Dedifferentiated amniotic fluid mesenchymal stem cell (primary cell): Measurements from ENCODE around the gene RIMS4.
A peak's percentile ranks its signal among the peaks of the same experiment; 100 is the strongest.

Experiments
- DNase-seq: peaks from one replicate; pipeline ENCODE4 v3.0.0-alpha.2; 2016; ENCODE audit errors: extremely low spot score

The RIMS4 gene

GRCh38 chr20:44720997-44721784 lies 89.2 kb downstream of the RIMS4 start:
- peak; percentile 85 for DNase-seq

GRCh38 chr20:44720621-44720996 lies 89.7 kb downstream of the RIMS4 start:
- peak; percentile 85 for DNase-seq

- no peak for DNase-seq
Observed at GRCh38 chr20:44719841-44720240, 90.5 kb downstream of the RIMS4 start.

DNA sequence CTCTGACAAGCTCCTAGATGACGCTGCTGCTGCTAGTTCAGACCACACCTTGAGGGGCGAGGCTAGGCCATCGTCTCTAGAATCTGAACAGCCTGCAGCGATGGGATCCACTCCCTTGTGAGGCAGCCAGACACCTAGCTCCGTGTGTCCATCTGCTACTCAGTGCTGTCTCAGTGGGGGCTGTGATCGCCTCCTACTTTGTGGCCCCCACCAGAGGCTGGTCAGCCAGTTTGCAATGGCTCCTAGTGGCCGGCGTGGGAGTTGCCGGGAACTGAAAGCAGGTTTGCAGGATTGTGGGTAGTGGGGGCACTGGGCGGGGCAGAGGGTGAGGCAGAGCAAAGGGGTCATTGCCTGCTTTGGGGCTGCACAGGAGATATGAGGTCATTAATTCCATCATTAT lies 92.4 kb downstream of the RIMS4 start:
- DNase-seq: no peak

- no peak for DNase-seq
Observed at GRCh38 chr20:44716309-44717106, 93.8 kb downstream of the RIMS4 start.

DNA sequence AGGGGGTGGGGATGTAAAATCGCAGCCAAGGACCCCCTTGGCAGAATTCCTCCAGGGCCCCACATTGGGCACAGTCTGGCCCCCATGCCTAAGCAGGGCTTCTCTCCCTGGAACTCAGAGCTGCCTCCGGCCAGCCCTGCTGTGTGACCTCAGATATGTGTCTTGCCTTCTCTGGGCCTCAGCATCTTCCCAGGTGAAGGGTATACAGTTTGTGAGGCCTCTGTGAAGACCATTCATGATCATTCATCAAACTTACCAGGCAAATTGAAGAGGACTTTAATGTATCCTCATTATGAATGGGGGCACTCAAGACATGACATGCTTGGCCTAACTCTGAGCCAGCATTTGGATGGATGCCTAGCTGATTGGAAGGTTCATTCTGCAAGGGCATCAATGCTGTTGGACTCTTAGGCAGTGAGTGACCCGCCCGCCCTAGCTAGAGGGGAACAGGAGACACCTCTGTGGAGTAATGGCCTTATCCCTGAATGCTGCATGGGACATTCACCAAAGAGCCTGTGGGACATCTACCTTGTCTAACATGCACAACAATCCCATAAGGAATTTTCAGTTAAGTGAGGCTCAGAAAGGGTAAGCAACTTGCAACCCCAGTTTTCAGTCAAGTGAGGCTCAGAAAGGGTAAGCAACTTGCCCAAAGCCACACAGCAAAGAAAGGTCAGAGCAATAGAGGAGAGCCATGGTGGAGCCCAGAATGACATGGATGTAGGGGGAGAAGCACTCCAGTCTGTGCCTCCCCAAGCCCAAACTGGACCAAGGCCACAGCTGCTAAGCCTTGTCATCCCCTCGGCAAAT lies 94.6 kb downstream of the RIMS4 start:
- DNase-seq: no peak

- DNase-seq: peak; percentile 56
Observed at GRCh38 chr20:44714701-44715498, 95.4 kb downstream of the RIMS4 start, which contains the start of gene CCN5. TSS of gene CCN5 (plus strand) at chr20:44715369. CDS start at chr20:44715391, 22 bp downstream.

- no peak for DNase-seq
Observed at GRCh38 chr20:44714102-44714700, 96.1 kb downstream of the RIMS4 start.

DNA sequence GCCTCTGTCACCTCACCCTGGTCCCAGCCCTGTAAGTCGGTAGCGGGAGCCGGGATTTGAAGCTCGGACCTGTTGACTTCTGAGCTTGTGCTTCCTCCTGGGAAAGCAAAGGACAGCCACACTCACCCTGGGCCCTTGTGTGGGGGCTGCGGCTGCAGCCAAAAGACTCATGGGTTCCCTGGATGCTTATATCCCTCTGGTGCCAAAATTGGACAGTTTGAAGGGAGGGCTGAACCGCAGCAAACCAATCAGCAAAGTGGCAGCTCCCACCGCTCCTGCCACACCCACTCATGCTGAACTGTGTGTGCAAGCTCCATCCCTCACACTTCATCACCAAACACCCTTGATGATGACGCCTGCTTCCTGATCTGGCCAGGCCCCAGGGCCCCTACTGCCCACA lies 99.1 kb downstream of the RIMS4 start:
- DNase-seq: no peak

DNA sequence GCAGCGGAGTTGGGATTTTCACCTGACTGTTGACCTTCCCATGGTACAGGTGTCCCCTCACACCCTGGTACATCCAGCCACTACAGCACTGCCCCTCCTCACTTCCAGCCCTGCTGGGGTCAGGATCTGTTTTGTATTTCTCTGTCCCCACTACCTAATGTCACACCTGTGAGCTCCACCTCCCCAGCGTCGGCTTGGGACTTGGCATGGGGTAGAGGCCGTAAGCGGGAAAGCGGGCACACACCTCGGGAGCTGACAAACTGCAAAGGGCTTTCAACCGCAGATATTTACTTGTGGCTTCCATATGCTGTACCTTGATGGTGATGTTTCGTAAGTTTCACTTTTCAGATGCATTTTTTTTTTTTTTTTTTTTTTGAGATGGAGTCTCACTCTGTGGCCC lies 100.5 kb downstream of the RIMS4 start:
- no peak for DNase-seq

- DNase-seq: no peak
Observed at GRCh38 chr20:44709380-44709779, 101.0 kb downstream of the RIMS4 start.

DNA sequence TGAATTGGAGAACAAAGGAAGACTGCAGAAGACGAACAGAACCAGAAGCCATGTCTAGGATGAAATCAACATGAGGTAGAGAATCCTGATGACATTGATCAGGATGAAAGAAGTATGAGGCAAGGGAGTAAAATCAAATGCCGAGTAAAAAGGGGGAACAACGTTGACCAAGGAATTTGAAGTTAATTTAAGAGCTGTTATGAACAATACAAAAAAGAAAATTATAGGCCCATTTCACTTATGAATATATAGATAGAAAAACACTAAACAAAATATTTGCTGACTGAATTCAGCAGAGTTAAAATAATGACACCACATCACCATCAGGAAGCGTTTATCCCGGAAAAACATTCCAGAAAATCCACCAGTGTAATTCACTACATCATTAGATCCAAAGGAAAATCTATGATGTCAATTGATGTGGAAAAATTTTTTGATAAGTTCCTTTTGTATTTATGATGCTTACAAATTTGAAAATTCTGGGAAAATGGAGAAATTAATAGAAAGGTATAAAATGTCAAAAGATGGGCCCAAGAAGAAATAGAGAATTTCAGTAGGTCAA lies 103.2 kb downstream of the RIMS4 start:
- DNase-seq: no peak

- peak; percentile 54 for DNase-seq
Observed at GRCh38 chr20:44706301-44707017, 103.9 kb downstream of the RIMS4 start.

DNA sequence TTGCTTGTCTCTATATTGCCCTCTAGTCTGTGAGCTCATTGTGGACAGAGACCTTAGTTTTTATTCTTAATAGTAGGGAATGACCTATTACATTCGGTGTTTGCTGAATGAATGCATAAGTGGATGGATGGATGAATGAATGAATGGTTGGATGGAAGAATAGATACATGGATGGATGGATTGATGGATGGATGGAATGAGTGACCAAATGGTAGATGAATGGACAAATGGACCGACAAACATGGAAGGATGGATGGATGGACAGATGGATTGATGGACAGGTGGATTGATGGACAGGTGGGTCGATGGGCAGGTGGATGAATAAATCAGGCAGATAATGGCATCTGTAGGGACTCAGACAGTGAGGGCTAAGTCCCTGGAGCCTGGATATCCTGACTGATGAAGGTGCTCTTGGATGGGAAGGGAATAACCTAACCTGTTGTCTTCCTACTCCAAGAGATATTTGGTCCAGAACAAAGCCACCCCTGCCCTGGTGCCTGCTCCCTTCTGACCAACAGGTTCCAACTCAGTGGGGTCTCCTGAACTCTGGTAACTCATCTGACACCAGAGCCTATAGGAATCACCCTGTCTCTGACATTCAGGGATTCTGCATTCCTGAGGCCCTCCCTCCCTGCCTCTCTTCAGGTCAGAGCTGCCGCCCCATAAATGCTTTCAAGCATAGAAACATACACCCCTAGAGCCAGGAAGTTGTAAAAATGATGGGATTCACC lies 104.8 kb downstream of the RIMS4 start:
- DNase-seq: no peak

DNA sequence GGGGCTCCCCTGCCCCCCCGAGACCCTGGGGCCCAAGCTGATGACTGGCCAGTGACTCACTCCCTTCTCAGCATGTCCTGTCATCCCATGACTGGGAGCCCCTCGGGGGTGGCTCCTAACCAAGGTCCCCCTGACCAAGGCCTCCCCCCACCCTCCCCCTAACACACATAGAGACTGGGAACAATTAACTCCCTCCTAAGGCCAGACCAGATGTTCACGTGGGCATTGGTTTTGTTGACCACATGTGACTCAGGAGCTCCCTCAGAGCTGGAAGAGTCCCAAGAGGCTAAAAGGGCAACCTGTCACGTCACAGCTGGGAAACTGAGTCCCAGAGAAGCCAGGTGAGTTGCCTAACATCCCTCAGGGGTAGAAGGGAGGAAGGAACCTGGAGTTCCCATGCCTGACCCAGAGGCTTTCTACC lies 105.8 kb downstream of the RIMS4 start:
- DNase-seq: no peak

DNA sequence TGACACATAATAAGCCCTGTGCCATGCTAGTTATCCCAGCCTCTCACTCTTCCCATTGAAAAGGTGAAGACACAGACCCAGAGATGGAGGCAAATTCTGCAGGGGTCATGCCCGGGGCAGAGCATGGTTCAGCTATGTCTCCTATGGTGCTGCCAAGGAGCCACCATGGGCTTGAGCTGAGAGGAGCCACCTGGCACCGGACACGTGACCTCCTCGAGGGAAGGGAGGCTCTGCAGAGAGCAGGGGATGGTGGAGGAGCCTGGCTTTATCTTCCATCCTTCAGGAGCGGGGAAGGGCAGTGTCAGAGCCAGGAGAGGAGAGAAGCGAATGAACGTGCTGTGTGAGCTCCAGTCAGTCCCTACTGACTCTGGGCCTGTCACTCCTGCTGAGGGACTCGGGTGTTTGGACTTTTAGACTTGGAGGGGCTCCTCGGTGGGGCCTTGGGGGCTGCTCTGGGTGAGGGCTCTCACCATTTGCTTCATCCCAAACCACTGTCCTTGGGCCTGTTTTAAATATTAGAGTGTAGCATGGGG lies 106.3 kb downstream of the RIMS4 start:
- DNase-seq: no peak

DNA sequence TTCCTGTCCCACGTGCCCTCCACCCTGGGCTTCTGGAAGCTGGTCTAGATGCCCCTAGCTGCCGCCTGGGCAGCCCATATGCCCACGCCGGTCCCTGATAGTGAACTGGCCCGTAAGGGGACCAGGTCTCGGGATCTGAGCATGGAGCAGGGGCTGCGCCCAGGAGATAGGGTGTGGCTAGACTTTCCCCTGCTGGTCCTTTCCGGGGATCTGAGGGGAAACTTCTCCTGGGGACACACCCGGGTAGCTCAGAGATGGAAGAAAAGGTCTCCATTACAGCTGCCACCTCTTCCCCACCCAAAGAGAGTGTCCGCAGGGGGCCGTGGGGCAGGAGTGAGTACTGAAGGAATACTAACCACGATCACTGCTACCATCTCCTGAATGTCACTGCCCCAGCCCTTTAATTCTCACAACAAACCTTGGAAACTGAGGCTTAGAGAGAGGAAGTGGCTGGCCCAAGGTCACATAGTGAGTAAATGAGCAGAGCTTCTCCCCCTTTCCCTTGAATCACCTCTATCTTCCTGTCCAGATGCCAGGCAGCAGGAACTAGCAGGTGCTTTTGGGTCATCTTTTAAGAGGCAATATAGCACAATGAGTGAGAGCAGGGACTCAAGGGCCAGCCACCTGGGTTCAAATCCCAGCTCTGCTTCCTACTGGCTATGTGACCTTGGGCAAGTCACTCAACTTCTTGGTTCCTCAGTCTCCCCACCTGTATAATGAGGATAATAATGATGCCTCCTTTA lies 107.0 kb downstream of the RIMS4 start:
- DNase-seq: no peak

DNA sequence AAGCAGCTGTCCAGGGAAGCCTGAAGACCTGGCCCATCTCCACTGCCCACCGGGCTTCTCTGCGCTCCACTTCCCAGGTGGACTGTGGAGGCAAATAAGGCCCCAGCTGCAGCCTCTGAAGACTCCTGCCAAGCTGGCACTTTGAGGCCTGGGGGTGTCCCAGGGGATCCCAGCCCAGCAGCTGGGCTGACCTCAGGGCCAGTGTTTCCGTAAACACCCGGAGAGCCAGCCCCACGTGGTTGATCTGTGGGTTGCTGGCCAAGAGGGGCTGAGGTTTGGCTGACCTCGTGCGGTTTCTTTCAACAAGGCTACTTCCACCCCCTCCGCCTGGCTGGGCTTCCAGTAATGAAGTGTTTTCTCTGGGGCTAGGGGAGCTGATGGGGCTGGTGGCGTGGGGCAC lies 107.6 kb downstream of the RIMS4 start:
- peak; percentile 38 for DNase-seq
